B cell (primary cell): Measurements from ENCODE around the gene MDGA2. TPM values are rescaled to one million over a fixed set of nuclear protein-coding genes. Genes with fewer than 3 reads are reported as not detected.
"Not testable (repeated sequence)": the region's sequence is repeated elsewhere in the genome, so short reads cannot be mapped to it uniquely, and the experiment has no call there.

Experiments used
- ATAC-seq: fragments of 200-7000 bp; cut with Tn5 transposase; one replicate; pipeline ENCODE4 v1.10.0; 2021; ENCODE audit warnings: low read depth, mild to moderate bottlenecking, moderate number of reproducible peaks, moderate library complexity
- CTCF ChIA-PET: fragments of 350-600 bp; sonication (Branson Sonifier 250); formaldehyde crosslinking; loops from one replicate; lab custom pipeline; 2021; ENCODE audit warnings: antibody characterized with exemption, inconsistent platforms; lab: Charles Lee
- POLR2A ChIA-PET: fragments of 350-600 bp; sonication (Branson Sonifier 250); formaldehyde crosslinking; loops from one replicate; lab custom pipeline; 2021; ENCODE audit warnings: antibody characterized with exemption; lab: Charles Lee
- DNase-seq: peaks from one replicate; pipeline ENCODE4 v3.0.0; 2013
- H2AFZ ChIP-seq: 2 replicates; pipeline ENCODE4 v1.6.1; 2012; ENCODE audit warnings: mild to moderate bottlenecking, low read depth, low read length; ENCODE audit not compliant: insufficient read depth, poor library complexity, severe bottlenecking
- H3K27ac ChIP-seq, 2 donors: 1 replicate in 1 of 2; 2 replicates in 1 of 2; pipeline ENCODE4 v1.5.1; 2012 to 2013; ENCODE audit warnings: low read length in 2 of 2, mild to moderate bottlenecking in 2 of 2, moderate library complexity in 1 of 2
- H3K27me3 ChIP-seq, 4 experiments: fragments of 200-600 bp in 1 of 4; sonication (generic) in 1 of 4; replicated peaks in 1 of 4; 1 replicate in 2 of 4; 2 replicates in 2 of 4; pipeline versions ENCODE4 v1.6.1 to v1.7.0; 2013 to 2016; ENCODE audit warnings: low read length in 3 of 4, mild to moderate bottlenecking in 2 of 4, mixed read lengths in 1 of 4, moderate library complexity in 1 of 4; ENCODE audit not compliant: insufficient read depth in 4 of 4, control insufficient read depth in 3 of 4; ENCODE audit errors: control extremely low read depth in 1 of 4
- H3K36me3 ChIP-seq, 2 experiments: replicated peaks in 1 of 2; 1 replicate in 1 of 2; 2 replicates in 1 of 2; pipeline versions ENCODE4 v1.6.1 to v1.7.1; 2013; ENCODE audit warnings: low read length in 1 of 2; ENCODE audit not compliant: insufficient read depth in 2 of 2, control insufficient read depth in 1 of 2; ENCODE audit errors: control extremely low read depth in 1 of 2, extremely low read depth in 1 of 2
- H3K4me1 ChIP-seq, 2 donors: fragments of 200-600 bp in 1 of 2; sonication (generic) in 1 of 2; 1 replicate in 1 of 2; 2 replicates in 1 of 2; pipeline versions ENCODE4 v1.5.1 to v1.6.1; 2013 to 2017; ENCODE audit warnings: low read length in 2 of 2; ENCODE audit not compliant: control insufficient read depth in 2 of 2, insufficient read depth in 2 of 2
- H3K4me2 ChIP-seq: replicated peaks from 2 replicates; pipeline ENCODE3; 2012; ENCODE audit warnings: mild to moderate bottlenecking, low read depth, low read length; ENCODE audit not compliant: poor library complexity, severe bottlenecking
- H3K4me3 ChIP-seq, 5 experiments: fragments of 200-600 bp in 1 of 5; sonication (generic) in 1 of 5; 1 replicate in 3 of 5; 2 replicates in 2 of 5; pipeline versions ENCODE4 v1.5.1 to v1.7.0; 2011 to 2016; ENCODE audit warnings: low read length in 4 of 5, mild to moderate bottlenecking in 4 of 5, low read depth in 2 of 5, control low read depth in 1 of 5, moderate library complexity in 1 of 5; ENCODE audit not compliant: insufficient read depth in 1 of 5; ENCODE audit errors: control extremely low read depth in 1 of 5, extremely low read depth in 1 of 5
- H3K79me2 ChIP-seq: fragments of 200-600 bp; sonication (generic); one replicate; pipeline ENCODE4 v1.6.0; 2016; ENCODE audit warnings: low read length; ENCODE audit not compliant: control insufficient read depth, insufficient read depth
- H3K9ac ChIP-seq: fragments of 200-600 bp; sonication (generic); 2 replicates; pipeline ENCODE4 v1.6.1; 2017; ENCODE audit warnings: mild to moderate bottlenecking, low read length, moderate library complexity
- H3K9me3 ChIP-seq, 3 donors: one replicate each; pipeline versions ENCODE4 v1.6.1 to v1.7.1; 2013; ENCODE audit warnings: low read length in 2 of 3; ENCODE audit not compliant: control insufficient read depth in 2 of 3, insufficient read depth in 1 of 3; ENCODE audit errors: control extremely low read depth in 1 of 3
- H4K20me1 ChIP-seq: 2 replicates; pipeline ENCODE4 v1.6.0; 2012; ENCODE audit warnings: mild to moderate bottlenecking, low read length; ENCODE audit not compliant: insufficient read depth, control insufficient read depth, poor library complexity, severe bottlenecking
- H3K27ac Mint-ChIP-seq: one replicate; pipeline ENCODE4 v1.8.0; 2021; ENCODE audit warnings: mixed read lengths
- H3K27me3 Mint-ChIP-seq: one replicate; pipeline ENCODE4 v1.8.0; 2021; ENCODE audit warnings: mixed read lengths
- H3K4me1 Mint-ChIP-seq: one replicate; pipeline ENCODE4 v1.8.0; 2021; ENCODE audit warnings: mixed read lengths
- H3K4me3 Mint-ChIP-seq: one replicate; pipeline ENCODE4 v1.8.0; 2021; ENCODE audit warnings: mixed read lengths
- H3K9me3 Mint-ChIP-seq: one replicate; pipeline ENCODE4 v1.8.0; 2022; ENCODE audit warnings: mixed read lengths; ENCODE audit not compliant: insufficient read depth
- EZH2 ChIP-seq: IDR thresholded peaks from 2 replicates; pipeline ENCODE4 v1.6.1; 2012; ENCODE audit warnings: borderline replicate concordance, low read depth, mild to moderate bottlenecking, moderate library complexity, low read length; ENCODE audit not compliant: insufficient read depth, poor library complexity, severe bottlenecking
- WGBS: methylation state at CpG from one replicate; pipeline ENCODE4 v1.1.5; 2013; ENCODE audit warnings: missing lambda C conversion rate; ENCODE audit not compliant: insufficient coverage; 5-methylcytosine and 5-hydroxymethylcytosine counted together
- intact Hi-C: fragments of 100-400 bp; cut with micrococcal nuclease; formaldehyde crosslinking; loops from one replicate; pipeline ENCODE4 v1.10.0; 2022
- polyA plus RNA-seq: library from polyadenylated mRNA; depleted of rRNA; stranded (reverse); fragments of >200 nt; gene quantifications from 2 replicates; pipeline ENCODE4 v1.2.3, GENCODE V29; 2012
- total RNA-seq, 2 donors: library from RNA; stranded (reverse); fragments of 120-200 nt in 1 of 2; gene quantifications; 1 replicate in 1 of 2; 2 replicates in 1 of 2; pipeline versions ENCODE4 v1.2.3 to v1.2.4, GENCODE V29; 2013 to 2022
- TF ChIP-seq, protein P1 (sequence below): fragments of 200-600 bp; IDR thresholded peaks from one replicate; pipeline ENCODE4 v1.8.0; 2022; ENCODE audit warnings: antibody characterized with exemption, mild to moderate bottlenecking

MDGA2 gene
- total and polyA plus RNA-seq, 2 donors (not counting 1 experiment from before 2014, with no cell fraction given), result not detected

- ChIA-PET POLR2A (no interaction called here), CTCF (no interaction called here)
- H3K4me3 Mint-ChIP-seq, result no peak overlapping the region
- no peaks in the 10 kb centered on the region for H3K27me3 Mint-ChIP-seq
- no peak overlapping the region for H3K9ac ChIP-seq
- no peaks in the 10 kb centered on the region for H3K27me3 ChIP-seq
- no peaks in the 10 kb centered on the region for H4K20me1 ChIP-seq
- TF ChIP-seq, protein P1, sequence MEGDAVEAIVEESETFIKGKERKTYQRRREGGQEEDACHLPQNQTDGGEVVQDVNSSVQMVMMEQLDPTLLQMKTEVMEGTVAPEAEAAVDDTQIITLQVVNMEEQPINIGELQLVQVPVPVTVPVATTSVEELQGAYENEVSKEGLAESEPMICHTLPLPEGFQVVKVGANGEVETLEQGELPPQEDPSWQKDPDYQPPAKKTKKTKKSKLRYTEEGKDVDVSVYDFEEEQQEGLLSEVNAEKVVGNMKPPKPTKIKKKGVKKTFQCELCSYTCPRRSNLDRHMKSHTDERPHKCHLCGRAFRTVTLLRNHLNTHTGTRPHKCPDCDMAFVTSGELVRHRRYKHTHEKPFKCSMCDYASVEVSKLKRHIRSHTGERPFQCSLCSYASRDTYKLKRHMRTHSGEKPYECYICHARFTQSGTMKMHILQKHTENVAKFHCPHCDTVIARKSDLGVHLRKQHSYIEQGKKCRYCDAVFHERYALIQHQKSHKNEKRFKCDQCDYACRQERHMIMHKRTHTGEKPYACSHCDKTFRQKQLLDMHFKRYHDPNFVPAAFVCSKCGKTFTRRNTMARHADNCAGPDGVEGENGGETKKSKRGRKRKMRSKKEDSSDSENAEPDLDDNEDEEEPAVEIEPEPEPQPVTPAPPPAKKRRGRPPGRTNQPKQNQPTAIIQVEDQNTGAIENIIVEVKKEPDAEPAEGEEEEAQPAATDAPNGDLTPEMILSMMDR, result no peak
- no peak for TF ChIP-seq EZH2
- no peaks in the 10 kb centered on the region for H3K79me2 ChIP-seq
- no peak overlapping the region for H3K4me3 ChIP-seq
- no peak overlapping the region for H3K4me2 ChIP-seq
- peaks cover 0 to 2% (median 0%) of the 10 kb centered on the region in 3 donors for H3K9me3 ChIP-seq
- WGBS, result no CpG with 5 or more reads among the region's 1 CpG
- H3K9me3 Mint-ChIP-seq, result no peaks in the 10 kb centered on the region
- H2AFZ ChIP-seq, result no peak overlapping the region
- no peaks in the 10 kb centered on the region for H3K36me3 ChIP-seq
- H3K4me1 Mint-ChIP-seq, result no peaks in the 10 kb centered on the region
- intact Hi-C loops, result no loop called here
- no peak overlapping the region for H3K27ac ChIP-seq
- H3K27ac Mint-ChIP-seq, result no peak overlapping the region
- ATAC-seq (no peak), DNase-seq (no peak)
- no peaks in the 10 kb centered on the region for H3K4me1 ChIP-seq
Observed at GRCh38 chr14:47195582-47195981, 479.8 kb downstream of the MDGA2 start.

- ChIA-PET CTCF (no interaction called here), POLR2A (no interaction called here)
- H3K4me3 ChIP-seq, result no peak overlapping the region
- Mint-ChIP-seq H3K9me3 (no peaks in the 10 kb centered on the region), H3K27me3 (no peaks in the 10 kb centered on the region), H3K27ac (no peak overlapping the region), H3K4me1 (no peaks in the 10 kb centered on the region), H3K4me3 (no peak overlapping the region)
- intact Hi-C loops, result no loop called here
- no CpG with 5 or more reads among the region's 1 CpG for WGBS
- H3K79me2 ChIP-seq, result no peaks in the 10 kb centered on the region
- DNase-seq, result no peak
- H3K9ac ChIP-seq, result no peak overlapping the region
- no peaks in the 10 kb centered on the region for H3K4me1 ChIP-seq
- no peaks in the 10 kb centered on the region for H3K27me3 ChIP-seq
- no peak overlapping the region for H2AFZ ChIP-seq
- H3K36me3 ChIP-seq, result no peaks in the 10 kb centered on the region
- H3K27ac ChIP-seq, result no peak overlapping the region
- no peak overlapping the region for H3K4me2 ChIP-seq
- no peak for ATAC-seq
- TF ChIP-seq, protein P1, result no peak
- no peak for TF ChIP-seq EZH2
- no peaks in the 10 kb centered on the region for H4K20me1 ChIP-seq
- no peaks in the 10 kb centered on the region for H3K9me3 ChIP-seq
Observed at GRCh38 chr14:47194055-47194454, 481.4 kb downstream of the MDGA2 start.

- H3K4me2 ChIP-seq, H3K27me3 ChIP-seq, CTCF ChIA-PET, intact Hi-C loops, H3K27me3 Mint-ChIP-seq, H3K27ac ChIP-seq, H3K27ac Mint-ChIP-seq, H3K9me3 Mint-ChIP-seq, H3K9ac ChIP-seq, H3K36me3 ChIP-seq, H3K9me3 ChIP-seq, H3K4me1 Mint-ChIP-seq, H4K20me1 ChIP-seq, POLR2A ChIA-PET, H3K79me2 ChIP-seq, ATAC-seq, H2AFZ ChIP-seq, H3K4me3 Mint-ChIP-seq, DNase-seq, H3K4me3 ChIP-seq, H3K4me1 ChIP-seq: not testable (repeated sequence)
- 64% methylated on average over 2 of the region's 7 CpGs for WGBS
Observed at GRCh38 chr14:47192203-47192602, 483.2 kb downstream of the MDGA2 start.
